Smooth muscle cell of bladder (primary cell): ENCODE results near the gene NPY4R2. TPM values are rescaled to one million over a fixed set of nuclear protein-coding genes. Genes with fewer than 3 reads are reported as not detected.

Experiments used
- total RNA-seq: library from RNA; depleted of rRNA; stranded (reverse); fragments of >200 nt; gene quantifications from 2 replicates; pipeline ENCODE4 v1.2.3, GENCODE V29; 2014

The NPY4R2 gene, protein sequence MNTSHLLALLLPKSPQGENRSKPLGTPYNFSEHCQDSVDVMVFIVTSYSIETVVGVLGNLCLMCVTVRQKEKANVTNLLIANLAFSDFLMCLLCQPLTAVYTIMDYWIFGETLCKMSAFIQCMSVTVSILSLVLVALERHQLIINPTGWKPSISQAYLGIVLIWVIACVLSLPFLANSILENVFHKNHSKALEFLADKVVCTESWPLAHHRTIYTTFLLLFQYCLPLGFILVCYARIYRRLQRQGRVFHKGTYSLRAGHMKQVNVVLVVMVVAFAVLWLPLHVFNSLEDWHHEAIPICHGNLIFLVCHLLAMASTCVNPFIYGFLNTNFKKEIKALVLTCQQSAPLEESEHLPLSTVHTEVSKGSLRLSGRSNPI
- total RNA-seq: 0.28 TPM in 2 replicates

DNA sequence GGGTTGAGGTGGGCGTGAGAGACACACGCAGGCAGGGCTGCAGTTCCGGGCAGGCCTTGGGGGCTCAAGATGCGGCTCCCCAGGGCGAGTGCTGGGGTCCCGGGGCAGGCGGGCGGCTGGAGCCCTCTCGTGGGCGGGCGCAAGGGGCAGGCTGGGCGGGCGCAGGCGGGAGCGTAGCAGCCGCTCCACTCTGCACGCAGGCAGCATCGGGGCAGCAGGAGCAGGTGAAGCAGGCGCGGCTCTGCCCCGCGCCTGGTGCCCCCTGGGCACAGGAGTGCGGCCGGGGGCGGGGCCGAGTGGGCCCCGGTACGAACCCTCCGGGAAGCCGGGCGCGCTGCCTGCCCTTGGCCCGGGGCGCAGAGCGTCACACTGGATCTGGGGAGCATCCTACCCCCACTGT lies at the start of gene NPY4R2:
NPY4R2 (plus strand) TSS at position 188 of the 400 bp plus-strand sequence. CDS start 3,326 bp downstream, outside the sequence.

Other genes starting within 250 kb of the NPY4R2 start
- gene SYT15B, start 155.1 kb upstream of the NPY4R2 start, total RNA-seq: 0.57 and 2.7 TPM in 2 replicates
- gene FAM25C, start 81.1 kb downstream of the NPY4R2 start, total RNA-seq: not detected in 2 replicates